ENCODE data around the gene SRSF8.

SRSF8 gene

GRCh38 chr11:95092549-95093324 lies 26.0 kb downstream of the SRSF8 start:
- H3K36me3 ChIP-seq (ENCODE audit: control insufficient read depth in 4 of 4, insufficient read depth in 4 of 4, low read length in 3 of 4) = peaks cover 0 to 5% (median 0%) of the 10 kb centered on the region in 4 experiments
- 62% methylated on average over 3 of the region's 5 CpGs for WGBS (ENCODE audit: insufficient coverage)
- H3K27ac ChIP-seq (ENCODE audit: insufficient read depth in 1 of 2, low read depth in 1 of 2, low read length in 2 of 2, poor library complexity in 1 of 2, severe bottlenecking in 2 of 2) = no peak overlapping the region
- DNase-seq = peak; percentile 31 to 62 (median 61)
- peaks cover 5 to 21% (median 16%) of the 10 kb centered on the region in 4 experiments for H3K4me1 ChIP-seq (ENCODE audit: control extremely low read depth in 1 of 4, control insufficient read depth in 4 of 4, insufficient read depth in 4 of 4, low read length in 3 of 4)
- POLR2A ChIA-PET = interaction anchor here (0.7 kb wide), 1 partner anchor 26 kb away, joined by 3 read pairs; the partner anchor contains the start of gene SRSF8
- no peaks in the 10 kb centered on the region for H3K27me3 ChIP-seq (replicated peaks in 2 of 5; ENCODE audit: control insufficient read depth in 4 of 5, insufficient read depth in 5 of 5, low read length in 4 of 5)
- no peaks in the 10 kb centered on the region for H3K9me3 ChIP-seq (ENCODE audit: control extremely low read depth in 1 of 5, control insufficient read depth in 4 of 5, insufficient read depth in 2 of 5, low read depth in 1 of 5, low read length in 4 of 5)
- H3K4me3 ChIP-seq (ENCODE audit: control insufficient read depth in 1 of 7, extremely low read depth in 1 of 7, insufficient read depth in 4 of 7, low read depth in 2 of 7, low read length in 6 of 7) = no peak overlapping the region
- CTCF ChIA-PET = interaction anchor here (0.9 to 8.1 kb wide), 6 partner anchors 13 to 59 kb away, joined by 4 to 123 read pairs (median 6); partner anchors contain the start of gene SRSF8

GRCh38 chr11:95093548-95093947 lies 26.8 kb downstream of the SRSF8 start:
- peaks cover 5 to 21% (median 14%) of the 10 kb centered on the region in 4 experiments for H3K4me1 ChIP-seq (ENCODE audit: control extremely low read depth in 1 of 4, control insufficient read depth in 4 of 4, insufficient read depth in 4 of 4, low read length in 3 of 4)
- H3K27me3 ChIP-seq (replicated peaks in 2 of 5; ENCODE audit: control insufficient read depth in 4 of 5, insufficient read depth in 5 of 5, low read length in 4 of 5) = no peaks in the 10 kb centered on the region
- no peak for DNase-seq
- ChIA-PET POLR2A (no interaction called here), CTCF (interaction anchor here (0.9 to 8.1 kb wide), 6 partner anchors 12 to 58 kb away, joined by 4 to 123 read pairs (median 6); partner anchors contain the start of gene SRSF8)
- peaks cover 0 to 5% (median 0%) of the 10 kb centered on the region in 4 experiments for H3K36me3 ChIP-seq (ENCODE audit: control insufficient read depth in 4 of 4, insufficient read depth in 4 of 4, low read length in 3 of 4)
- H3K9me3 ChIP-seq (ENCODE audit: control extremely low read depth in 1 of 5, control insufficient read depth in 4 of 5, insufficient read depth in 2 of 5, low read depth in 1 of 5, low read length in 4 of 5) = no peaks in the 10 kb centered on the region
- H3K27ac ChIP-seq (ENCODE audit: insufficient read depth in 1 of 2, low read depth in 1 of 2, low read length in 2 of 2, poor library complexity in 1 of 2, severe bottlenecking in 2 of 2) = no peak overlapping the region
- H3K4me3 ChIP-seq (ENCODE audit: control insufficient read depth in 1 of 7, extremely low read depth in 1 of 7, insufficient read depth in 4 of 7, low read depth in 2 of 7, low read length in 6 of 7) = no peak overlapping the region
- 75% methylated on average over 1 of the region's 3 CpGs for WGBS (ENCODE audit: insufficient coverage)

GRCh38 chr11:95095858-95096587 lies 29.3 kb downstream of the SRSF8 start:
- no peaks in the 10 kb centered on the region for H3K9me3 ChIP-seq (ENCODE audit: control extremely low read depth in 1 of 5, control insufficient read depth in 4 of 5, insufficient read depth in 2 of 5, low read depth in 1 of 5, low read length in 4 of 5)
- H3K27me3 ChIP-seq (replicated peaks in 2 of 5; ENCODE audit: control insufficient read depth in 4 of 5, insufficient read depth in 5 of 5, low read length in 4 of 5) = no peaks in the 10 kb centered on the region
- CTCF ChIA-PET = interaction anchor here (1.2 to 8.1 kb wide), 3 partner anchors 9 to 40 kb away, joined by 3 to 64 read pairs (median 5); no protein-coding TSS in a partner anchor
- peak in 1 of 3 donors; percentile 29 for DNase-seq
- H3K27ac ChIP-seq (ENCODE audit: insufficient read depth in 1 of 2, low read depth in 1 of 2, low read length in 2 of 2, poor library complexity in 1 of 2, severe bottlenecking in 2 of 2) = no peak overlapping the region
- H3K36me3 ChIP-seq (ENCODE audit: control insufficient read depth in 4 of 4, insufficient read depth in 4 of 4, low read length in 3 of 4) = peaks cover 0 to 5% (median 0%) of the 10 kb centered on the region in 4 experiments
- POLR2A ChIA-PET = no interaction called here
- WGBS (ENCODE audit: insufficient coverage) = no CpG with 5 or more reads among the region's 4 CpGs
- peaks cover 0 to 1% (median under 1%) of the 10 kb centered on the region in 4 experiments for H3K4me1 ChIP-seq (ENCODE audit: control extremely low read depth in 1 of 4, control insufficient read depth in 4 of 4, insufficient read depth in 4 of 4, low read length in 3 of 4)
- H3K4me3 ChIP-seq (ENCODE audit: control insufficient read depth in 1 of 7, extremely low read depth in 1 of 7, insufficient read depth in 4 of 7, low read depth in 2 of 7, low read length in 6 of 7) = no peak overlapping the region

GRCh38 chr11:95097209-95097608 lies 30.5 kb downstream of the SRSF8 start:
- Histone ChIP-seq H3K4me3 (ENCODE audit: control insufficient read depth in 1 of 7, extremely low read depth in 1 of 7, insufficient read depth in 4 of 7, low read depth in 2 of 7, low read length in 6 of 7) (no peak overlapping the region), H3K9me3 (ENCODE audit: control extremely low read depth in 1 of 5, control insufficient read depth in 4 of 5, insufficient read depth in 2 of 5, low read depth in 1 of 5, low read length in 4 of 5) (no peaks in the 10 kb centered on the region), H3K27me3 (replicated peaks in 2 of 5; ENCODE audit: control insufficient read depth in 4 of 5, insufficient read depth in 5 of 5, low read length in 4 of 5) (no peaks in the 10 kb centered on the region), H3K27ac (ENCODE audit: insufficient read depth in 1 of 2, low read depth in 1 of 2, low read length in 2 of 2, poor library complexity in 1 of 2, severe bottlenecking in 2 of 2) (no peak overlapping the region), H3K4me1 (ENCODE audit: control extremely low read depth in 1 of 4, control insufficient read depth in 4 of 4, insufficient read depth in 4 of 4, low read length in 3 of 4) (no peaks in the 10 kb centered on the region), H3K36me3 (ENCODE audit: control insufficient read depth in 4 of 4, insufficient read depth in 4 of 4, low read length in 3 of 4) (peaks cover 0 to 5% (median 0%) of the 10 kb centered on the region in 4 experiments)
- CTCF ChIA-PET = interaction anchor here (1.2 to 1.4 kb wide), 2 partner anchors 35 to 38 kb away, joined by 3 to 4 read pairs; no protein-coding TSS in a partner anchor
- POLR2A ChIA-PET = no interaction called here
- 98% methylated on average over 3 of the region's 3 CpGs for WGBS (ENCODE audit: insufficient coverage)
- no peak for DNase-seq

GRCh38 chr11:95098826-95099225 lies 32.1 kb downstream of the SRSF8 start:
- no peak overlapping the region for H3K4me3 ChIP-seq (ENCODE audit: control insufficient read depth in 1 of 7, extremely low read depth in 1 of 7, insufficient read depth in 4 of 7, low read depth in 2 of 7, low read length in 6 of 7)
- H3K9me3 ChIP-seq (ENCODE audit: control extremely low read depth in 1 of 5, control insufficient read depth in 4 of 5, insufficient read depth in 2 of 5, low read depth in 1 of 5, low read length in 4 of 5) = no peaks in the 10 kb centered on the region
- H3K27ac ChIP-seq (ENCODE audit: insufficient read depth in 1 of 2, low read depth in 1 of 2, low read length in 2 of 2, poor library complexity in 1 of 2, severe bottlenecking in 2 of 2) = no peak overlapping the region
- 100% methylated on average over 2 of the region's 3 CpGs for WGBS (ENCODE audit: insufficient coverage)
- POLR2A ChIA-PET = no interaction called here
- CTCF ChIA-PET = interaction anchor here (0.6 to 2.6 kb wide), 3 partner anchors 8 to 786 kb away, joined by 3 to 7 read pairs (median 6); partner anchors contain the start of gene ENDOD1
- DNase-seq = no peak
- no peaks in the 10 kb centered on the region for H3K27me3 ChIP-seq (replicated peaks in 2 of 5; ENCODE audit: control insufficient read depth in 4 of 5, insufficient read depth in 5 of 5, low read length in 4 of 5)
- peaks cover 0 to 2% (median 0%) of the 10 kb centered on the region in 4 experiments for H3K4me1 ChIP-seq (ENCODE audit: control extremely low read depth in 1 of 4, control insufficient read depth in 4 of 4, insufficient read depth in 4 of 4, low read length in 3 of 4)
- peaks cover 0 to 5% (median 0%) of the 10 kb centered on the region in 4 experiments for H3K36me3 ChIP-seq (ENCODE audit: control insufficient read depth in 4 of 4, insufficient read depth in 4 of 4, low read length in 3 of 4)

GRCh38 chr11:95100191-95100648 lies 33.5 kb downstream of the SRSF8 start:
- ChIA-PET POLR2A (no interaction called here), CTCF (interaction anchor here (0.6 to 2.6 kb wide), 5 partner anchors 10 to 30 kb away, joined by 3 to 7 read pairs (median 3); partner anchors contain the start of gene ENDOD1)
- Histone ChIP-seq H3K27me3 (replicated peaks in 2 of 5; ENCODE audit: control insufficient read depth in 4 of 5, insufficient read depth in 5 of 5, low read length in 4 of 5) (no peaks in the 10 kb centered on the region), H3K36me3 (ENCODE audit: control insufficient read depth in 4 of 4, insufficient read depth in 4 of 4, low read length in 3 of 4) (peaks cover 0 to 2% (median 0%) of the 10 kb centered on the region in 4 experiments), H3K9me3 (ENCODE audit: control extremely low read depth in 1 of 5, control insufficient read depth in 4 of 5, insufficient read depth in 2 of 5, low read depth in 1 of 5, low read length in 4 of 5) (no peaks in the 10 kb centered on the region), H3K27ac (ENCODE audit: insufficient read depth in 1 of 2, low read depth in 1 of 2, low read length in 2 of 2, poor library complexity in 1 of 2, severe bottlenecking in 2 of 2) (no peak overlapping the region), H3K4me3 (ENCODE audit: control insufficient read depth in 1 of 7, extremely low read depth in 1 of 7, insufficient read depth in 4 of 7, low read depth in 2 of 7, low read length in 6 of 7) (no peak overlapping the region), H3K4me1 (ENCODE audit: control extremely low read depth in 1 of 4, control insufficient read depth in 4 of 4, insufficient read depth in 4 of 4, low read length in 3 of 4) (peaks cover 0 to 2% (median 0%) of the 10 kb centered on the region in 4 experiments)
- 80% methylated on average over 1 of the region's 4 CpGs for WGBS (ENCODE audit: insufficient coverage)
- DNase-seq = no peak
